Measurements from ENCODE around the gene HAS3.

DNA sequence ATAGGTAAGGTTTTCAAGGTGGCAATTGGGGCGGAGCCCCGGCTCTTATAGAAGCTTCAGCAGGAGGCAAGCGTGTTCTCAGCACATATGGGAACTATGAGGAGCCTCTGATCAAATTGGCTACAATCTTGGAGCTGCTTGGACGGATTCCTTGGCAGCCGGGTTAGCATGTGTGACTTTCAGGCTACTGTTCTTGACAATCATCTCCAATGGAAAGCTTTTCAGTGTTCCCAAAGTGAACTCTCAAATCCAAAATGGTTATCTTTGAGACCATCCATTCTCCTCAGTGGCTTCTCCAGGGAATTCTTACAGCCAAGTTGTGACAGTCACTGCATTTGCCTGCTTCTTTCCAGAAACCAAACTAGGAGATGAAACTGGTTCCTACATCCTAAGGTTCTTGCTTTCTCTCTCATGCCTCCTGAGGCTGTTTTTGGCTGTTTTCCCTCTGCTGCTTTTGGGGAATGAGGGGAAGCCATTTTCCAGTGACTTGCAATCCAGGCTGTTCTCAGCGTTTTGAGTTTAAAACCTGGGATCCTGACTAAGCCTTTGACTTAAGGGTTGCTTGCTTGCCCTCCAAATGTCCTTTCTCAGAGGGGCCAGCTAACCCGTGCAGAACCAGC, 10.9 kb downstream of the HAS3 start:
- TF ChIP-seq CTCF (IDR thresholded peaks at IDR 0.05) (no peak), POLR2A (IDR thresholded peaks at IDR 0.05) (no peak)
